ENCODE results near the gene RPH3AL. TPM values are rescaled to one million over a fixed set of nuclear protein-coding genes. Genes with fewer than 3 reads are reported as not detected.

The RPH3AL gene, protein sequence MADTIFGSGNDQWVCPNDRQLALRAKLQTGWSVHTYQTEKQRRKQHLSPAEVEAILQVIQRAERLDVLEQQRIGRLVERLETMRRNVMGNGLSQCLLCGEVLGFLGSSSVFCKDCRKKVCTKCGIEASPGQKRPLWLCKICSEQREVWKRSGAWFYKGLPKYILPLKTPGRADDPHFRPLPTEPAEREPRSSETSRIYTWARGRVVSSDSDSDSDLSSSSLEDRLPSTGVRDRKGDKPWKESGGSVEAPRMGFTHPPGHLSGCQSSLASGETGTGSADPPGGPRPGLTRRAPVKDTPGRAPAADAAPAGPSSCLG
- total RNA-seq, result 10 to 100 TPM in 2 of 5 experiments, 1 to 10 TPM in 3; 3.0 to 19.6 (median 4.3) TPM
- polyA plus RNA-seq, result 1 to 10 TPM in 1 of 2 donors, under 1 TPM in 1; 0.84 to 8.4 TPM
- 2.6 reads per million, percentile 13 among the genes with 10 or more reads in this experiment for total RNA-seq

- DNase-seq, result no peak
- ChIA-PET CTCF (no interaction called here), POLR2A (no interaction called here)
- ATAC-seq, result no peak
- Histone ChIP-seq H3K4me1 (ENCODE audit: control insufficient read depth in 2 of 2, insufficient read depth in 2 of 2, low read length in 2 of 2) (no peaks in the 10 kb centered on the region), H3K4me3 (ENCODE audit: low read length) (no peak within 1 kb of the TSS), H3K27ac (ENCODE audit: low read depth, low read length) (no peak within 1 kb of the TSS), H3K9me3 (ENCODE audit: control insufficient read depth in 2 of 3, low read length in 3 of 3) (no peaks in the 10 kb centered on the region), H3K27me3 (ENCODE audit: control insufficient read depth in 2 of 2, insufficient read depth in 2 of 2, low read length in 2 of 2) (no peaks in the 10 kb centered on the region), H3K36me3 (ENCODE audit: control insufficient read depth in 2 of 3, insufficient read depth in 3 of 3, low read length in 3 of 3) (no peaks in the 10 kb centered on the region)
- peaks cover 0 to 5% (median 0%) of the 10 kb centered on the region in 5 donors for H3K36me3 Mint-ChIP-seq
- H3K4me1 Mint-ChIP-seq, result peaks cover 0 to 18% (median 5%) of the 10 kb centered on the region in 7 donors
- no peak within 1 kb of the TSS for H3K4me3 Mint-ChIP-seq
- intact Hi-C loops (cut with micrococcal nuclease), result no loop called here
- peak within 1 kb of the TSS in 1 of 9 donors; percentile 30 for H3K27ac Mint-ChIP-seq
- no peaks in the 10 kb centered on the region for H3K27me3 Mint-ChIP-seq
- peaks cover 0 to 8% (median 0%) of the 10 kb centered on the region in 11 donors for H3K9me3 Mint-ChIP-seq
Measured at GRCh38 chr17:352421-353212, at the start of gene RPH3AL. Gene RPH3AL (minus strand): TSS chr17:352807. CDS start chr17:327543, 25,264 bp downstream.

- ChIA-PET CTCF (interaction anchor here (0.5 to 2.4 kb wide), 2 partner anchors 12 to 132 kb away, joined by 3 to 8 read pairs; no protein-coding TSS in a partner anchor), POLR2A (no interaction called here)
- no peak for DNase-seq
- Mint-ChIP-seq H3K27ac (peak overlapping the region in 3 of 9 donors; percentile 19 to 85 (median 41)), H3K4me1 (peaks cover 5 to 24% (median 17%) of the 10 kb centered on the region in 7 donors), H3K9me3 (no peaks in the 10 kb centered on the region), H3K4me3 (no peak overlapping the region), H3K36me3 (peaks cover 9 to 29% (median 12%) of the 10 kb centered on the region in 5 donors), H3K27me3 (no peaks in the 10 kb centered on the region)
- H3K4me3 ChIP-seq (ENCODE audit: low read length), result no peak overlapping the region
- peaks cover 7 to 35% (median 19%) of the 10 kb centered on the region in 3 experiments for H3K36me3 ChIP-seq (ENCODE audit: control insufficient read depth in 2 of 3, insufficient read depth in 3 of 3, low read length in 3 of 3)
- H3K9me3 ChIP-seq (ENCODE audit: control insufficient read depth in 2 of 3, low read length in 3 of 3), result no peaks in the 10 kb centered on the region
- H3K27me3 ChIP-seq (ENCODE audit: control insufficient read depth in 2 of 2, insufficient read depth in 2 of 2, low read length in 2 of 2), result no peaks in the 10 kb centered on the region
- ATAC-seq, result no peak
- H3K27ac ChIP-seq (ENCODE audit: low read depth, low read length), result no peak overlapping the region
- intact Hi-C loops (cut with micrococcal nuclease), result no loop called here
- H3K4me1 ChIP-seq (ENCODE audit: control insufficient read depth in 2 of 2, insufficient read depth in 2 of 2, low read length in 2 of 2), result no peaks in the 10 kb centered on the region
Measured at GRCh38 chr17:400257-400656, 47.6 kb upstream of the RPH3AL start.

DNA sequence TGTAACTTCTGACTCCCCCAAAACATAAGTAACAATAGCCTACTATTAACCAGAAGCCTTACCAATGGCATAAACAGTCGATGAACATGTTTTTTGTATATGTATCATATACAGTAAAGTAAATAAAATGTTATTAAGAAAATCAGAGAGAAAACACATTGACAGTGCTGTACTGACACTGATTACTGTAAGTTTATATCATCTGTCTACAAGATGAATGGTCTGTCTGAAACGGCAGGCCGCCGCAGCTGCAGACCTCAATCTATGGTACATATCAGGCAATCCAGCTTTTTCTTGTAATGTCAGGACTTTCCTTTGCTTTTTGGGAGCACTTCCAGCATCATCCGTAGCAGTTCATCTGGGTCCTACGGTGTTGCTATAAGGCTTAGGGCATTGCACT lies 44.2 kb upstream of the RPH3AL start:
- CTCF ChIA-PET, result interaction anchor here (0.7 kb wide), 1 partner anchor 380 kb away, joined by 3 read pairs; no protein-coding TSS in a partner anchor

DNA sequence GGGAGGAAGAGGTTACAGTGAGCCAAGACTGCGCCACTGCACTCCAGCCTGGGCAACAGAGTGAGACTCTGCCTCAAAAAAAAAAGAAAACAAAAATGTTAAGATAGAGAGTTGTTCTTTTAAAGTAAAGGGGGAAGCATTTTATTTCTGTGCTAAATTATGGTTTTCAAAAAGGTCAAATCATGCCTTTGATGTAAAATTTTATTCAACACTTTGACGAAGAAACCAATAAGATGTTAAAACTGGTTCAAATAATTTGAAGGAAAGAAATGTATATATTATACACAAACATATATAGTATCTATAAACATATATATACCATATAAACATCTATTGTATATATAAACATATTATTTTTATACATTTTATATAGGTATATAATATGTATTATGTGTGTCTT lies 43.4 kb upstream of the RPH3AL start:
- Mint-ChIP-seq H3K27me3 (no peaks in the 10 kb centered on the region), H3K4me3 (no peak overlapping the region), H3K4me1 (peaks cover 7 to 22% (median 14%) of the 10 kb centered on the region in 7 donors), H3K9me3 (no peaks in the 10 kb centered on the region), H3K36me3 (peaks cover 0 to 8% (median 0%) of the 10 kb centered on the region in 5 donors), H3K27ac (peak overlapping the region in 2 of 9 donors; percentile 14 to 31)
- H3K9me3 ChIP-seq (ENCODE audit: control insufficient read depth in 2 of 3, low read length in 3 of 3), result no peaks in the 10 kb centered on the region
- H3K27ac ChIP-seq (ENCODE audit: low read depth, low read length), result no peak overlapping the region
- peaks cover 0 to 17% (median 6%) of the 10 kb centered on the region in 3 experiments for H3K36me3 ChIP-seq (ENCODE audit: control insufficient read depth in 2 of 3, insufficient read depth in 3 of 3, low read length in 3 of 3)
- no peaks in the 10 kb centered on the region for H3K4me1 ChIP-seq (ENCODE audit: control insufficient read depth in 2 of 2, insufficient read depth in 2 of 2, low read length in 2 of 2)
- no peak overlapping the region for H3K4me3 ChIP-seq (ENCODE audit: low read length)
- ATAC-seq, result no peak
- DNase-seq, result no peak
- ChIA-PET POLR2A (no interaction called here), CTCF (interaction anchor here (0.8 kb wide), 1 partner anchor 19 kb away, joined by 4 read pairs; no protein-coding TSS in a partner anchor)
- no peaks in the 10 kb centered on the region for H3K27me3 ChIP-seq (ENCODE audit: control insufficient read depth in 2 of 2, insufficient read depth in 2 of 2, low read length in 2 of 2)
- intact Hi-C loops (cut with micrococcal nuclease), result no loop called here

More for the DNA sequence above, 44.2 kb upstream of the RPH3AL start:
- intact Hi-C loops (cut with micrococcal nuclease), result no loop called here
- no peaks in the 10 kb centered on the region for H3K4me1 ChIP-seq (ENCODE audit: control insufficient read depth in 2 of 2, insufficient read depth in 2 of 2, low read length in 2 of 2)
- H3K27ac ChIP-seq (ENCODE audit: low read depth, low read length), result no peak overlapping the region
- peaks cover under 1 to 25% (median 12%) of the 10 kb centered on the region in 3 experiments for H3K36me3 ChIP-seq (ENCODE audit: control insufficient read depth in 2 of 3, insufficient read depth in 3 of 3, low read length in 3 of 3)
- H3K9me3 ChIP-seq (ENCODE audit: control insufficient read depth in 2 of 3, low read length in 3 of 3), result no peaks in the 10 kb centered on the region
- H3K4me3 ChIP-seq (ENCODE audit: low read length), result no peak overlapping the region
- Mint-ChIP-seq H3K9me3 (no peaks in the 10 kb centered on the region), H3K4me3 (no peak overlapping the region), H3K27ac (peak overlapping the region in 2 of 9 donors; percentile 5 to 62), H3K27me3 (no peaks in the 10 kb centered on the region), H3K36me3 (peaks cover 0 to 13% (median 0%) of the 10 kb centered on the region in 5 donors), H3K4me1 (peaks cover 7 to 22% (median 14%) of the 10 kb centered on the region in 7 donors)
- DNase-seq (no peak), ATAC-seq (no peak)
- POLR2A ChIA-PET, result interaction anchor here (0.6 kb wide), 1 partner anchor 48 kb away, joined by 3 read pairs; no protein-coding TSS in a partner anchor
- H3K27me3 ChIP-seq (ENCODE audit: control insufficient read depth in 2 of 2, insufficient read depth in 2 of 2, low read length in 2 of 2), result no peaks in the 10 kb centered on the region

- Histone ChIP-seq H3K36me3 (ENCODE audit: control insufficient read depth in 2 of 3, insufficient read depth in 3 of 3, low read length in 3 of 3) (peaks cover 0 to 10% (median 6%) of the 10 kb centered on the region in 3 experiments), H3K27me3 (ENCODE audit: control insufficient read depth in 2 of 2, insufficient read depth in 2 of 2, low read length in 2 of 2) (no peaks in the 10 kb centered on the region), H3K4me1 (ENCODE audit: control insufficient read depth in 2 of 2, insufficient read depth in 2 of 2, low read length in 2 of 2) (no peaks in the 10 kb centered on the region), H3K27ac (ENCODE audit: low read depth, low read length) (no peak overlapping the region), H3K4me3 (ENCODE audit: low read length) (no peak overlapping the region), H3K9me3 (ENCODE audit: control insufficient read depth in 2 of 3, low read length in 3 of 3) (no peaks in the 10 kb centered on the region)
- Mint-ChIP-seq H3K4me3 (no peak overlapping the region), H3K9me3 (no peaks in the 10 kb centered on the region), H3K36me3 (peaks cover 0 to 5% (median 0%) of the 10 kb centered on the region in 5 donors), H3K27ac (peak overlapping the region in 2 of 9 donors; percentile 31 to 33), H3K4me1 (peaks cover 7 to 22% (median 14%) of the 10 kb centered on the region in 7 donors), H3K27me3 (no peaks in the 10 kb centered on the region)
- ChIA-PET POLR2A (no interaction called here), CTCF (interaction anchor here (0.8 to 1.5 kb wide), 2 partner anchors 17 to 19 kb away, joined by 4 read pairs; no protein-coding TSS in a partner anchor)
- intact Hi-C loops (cut with micrococcal nuclease), result no loop called here
- peak; percentile 78 for ATAC-seq
- no peak for DNase-seq
Measured at GRCh38 chr17:395179-395578, 42.6 kb upstream of the RPH3AL start.

GRCh38 chr17:394718-395095 lies 42.1 kb upstream of the RPH3AL start:
- ATAC-seq (no peak), DNase-seq (no peak)
- Histone ChIP-seq H3K27ac (ENCODE audit: low read depth, low read length) (no peak overlapping the region), H3K4me3 (ENCODE audit: low read length) (no peak overlapping the region), H3K36me3 (ENCODE audit: control insufficient read depth in 2 of 3, insufficient read depth in 3 of 3, low read length in 3 of 3) (peaks cover 0 to 8% (median 3%) of the 10 kb centered on the region in 3 experiments), H3K9me3 (ENCODE audit: control insufficient read depth in 2 of 3, low read length in 3 of 3) (no peaks in the 10 kb centered on the region), H3K4me1 (ENCODE audit: control insufficient read depth in 2 of 2, insufficient read depth in 2 of 2, low read length in 2 of 2) (no peaks in the 10 kb centered on the region), H3K27me3 (ENCODE audit: control insufficient read depth in 2 of 2, insufficient read depth in 2 of 2, low read length in 2 of 2) (no peaks in the 10 kb centered on the region)
- peaks cover 7 to 22% (median 14%) of the 10 kb centered on the region in 7 donors for H3K4me1 Mint-ChIP-seq
- intact Hi-C loops (cut with micrococcal nuclease), result no loop called here
- H3K9me3 Mint-ChIP-seq, result no peaks in the 10 kb centered on the region
- H3K27ac Mint-ChIP-seq, result peak overlapping the region in 4 of 9 donors; percentile 32 to 88 (median 54)
- H3K4me3 Mint-ChIP-seq, result no peak overlapping the region
- POLR2A ChIA-PET, result no interaction called here
- CTCF ChIA-PET, result interaction anchor here (1.5 kb wide), 1 partner anchor 17 kb away, joined by 4 read pairs; no protein-coding TSS in a partner anchor
- H3K27me3 Mint-ChIP-seq, result no peaks in the 10 kb centered on the region
- H3K36me3 Mint-ChIP-seq, result peaks cover 0 to 5% (median 0%) of the 10 kb centered on the region in 5 donors
